HG03025 (cell line): ENCODE results near the gene PARD3B.
A peak's percentile ranks its signal among the peaks of the same experiment; 100 is the strongest.

ENCODE experiments used
- ATAC-seq: cut with Tn5 transposase; IDR thresholded peaks from one replicate; pipeline ENCODE4 v1.9.1; 2021; ENCODE audit warnings: mild to moderate bottlenecking, moderate library complexity; ENCODE audit not compliant: unreplicated experiment, low FRiP score

PARD3B gene, protein sequence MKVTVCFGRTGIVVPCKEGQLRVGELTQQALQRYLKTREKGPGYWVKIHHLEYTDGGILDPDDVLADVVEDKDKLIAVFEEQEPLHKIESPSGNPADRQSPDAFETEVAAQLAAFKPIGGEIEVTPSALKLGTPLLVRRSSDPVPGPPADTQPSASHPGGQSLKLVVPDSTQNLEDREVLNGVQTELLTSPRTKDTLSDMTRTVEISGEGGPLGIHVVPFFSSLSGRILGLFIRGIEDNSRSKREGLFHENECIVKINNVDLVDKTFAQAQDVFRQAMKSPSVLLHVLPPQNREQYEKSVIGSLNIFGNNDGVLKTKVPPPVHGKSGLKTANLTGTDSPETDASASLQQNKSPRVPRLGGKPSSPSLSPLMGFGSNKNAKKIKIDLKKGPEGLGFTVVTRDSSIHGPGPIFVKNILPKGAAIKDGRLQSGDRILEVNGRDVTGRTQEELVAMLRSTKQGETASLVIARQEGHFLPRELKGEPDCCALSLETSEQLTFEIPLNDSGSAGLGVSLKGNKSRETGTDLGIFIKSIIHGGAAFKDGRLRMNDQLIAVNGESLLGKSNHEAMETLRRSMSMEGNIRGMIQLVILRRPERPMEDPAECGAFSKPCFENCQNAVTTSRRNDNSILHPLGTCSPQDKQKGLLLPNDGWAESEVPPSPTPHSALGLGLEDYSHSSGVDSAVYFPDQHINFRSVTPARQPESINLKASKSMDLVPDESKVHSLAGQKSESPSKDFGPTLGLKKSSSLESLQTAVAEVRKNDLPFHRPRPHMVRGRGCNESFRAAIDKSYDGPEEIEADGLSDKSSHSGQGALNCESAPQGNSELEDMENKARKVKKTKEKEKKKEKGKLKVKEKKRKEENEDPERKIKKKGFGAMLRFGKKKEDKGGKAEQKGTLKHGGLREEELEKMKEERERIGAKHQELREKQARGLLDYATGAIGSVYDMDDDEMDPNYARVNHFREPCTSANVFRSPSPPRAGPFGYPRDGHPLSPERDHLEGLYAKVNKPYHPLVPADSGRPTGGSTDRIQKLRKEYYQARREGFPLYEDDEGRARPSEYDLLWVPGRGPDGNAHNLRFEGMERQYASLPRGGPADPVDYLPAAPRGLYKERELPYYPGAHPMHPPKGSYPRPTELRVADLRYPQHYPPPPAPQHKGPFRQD (N-terminal part only)

GRCh38 chr2:204544961-204545860 is at the start of gene PARD3B:
PARD3B (plus strand) TSS chr2:204545475; CDS start chr2:204546000, 525 bp downstream.
- ATAC-seq, result peak; percentile 58

GRCh38 chr2:204496779-204497178 is 48.5 kb upstream of the PARD3B start:
- ATAC-seq, result no peak

- ATAC-seq, result no peak
These were observed 47.4 kb upstream of the PARD3B start for GRCh38 chr2:204497855-204498254.

GRCh38 chr2:204498291-204498690 is 47.0 kb upstream of the PARD3B start:
- no peak for ATAC-seq

GRCh38 chr2:204503869-204504268 is 41.4 kb upstream of the PARD3B start:
- ATAC-seq, result no peak

DNA sequence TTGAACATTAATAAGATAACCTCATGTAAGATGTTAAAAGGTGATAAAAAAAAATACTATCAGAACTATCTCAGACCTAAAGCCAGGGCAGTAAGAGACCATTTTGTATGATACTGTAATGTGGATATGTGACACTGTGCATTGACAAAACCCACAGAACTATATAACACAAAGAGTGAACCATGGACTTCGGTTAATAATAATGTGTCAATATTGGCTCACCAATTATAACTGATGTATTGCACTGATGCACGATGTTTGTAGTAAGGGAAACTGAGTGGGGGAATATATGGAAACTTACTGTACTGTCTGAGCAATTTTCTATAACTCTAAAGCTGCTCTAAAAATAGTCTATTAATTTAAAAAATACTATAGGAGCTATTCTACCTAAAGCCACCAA is 40.7 kb upstream of the PARD3B start:
- no peak for ATAC-seq

DNA sequence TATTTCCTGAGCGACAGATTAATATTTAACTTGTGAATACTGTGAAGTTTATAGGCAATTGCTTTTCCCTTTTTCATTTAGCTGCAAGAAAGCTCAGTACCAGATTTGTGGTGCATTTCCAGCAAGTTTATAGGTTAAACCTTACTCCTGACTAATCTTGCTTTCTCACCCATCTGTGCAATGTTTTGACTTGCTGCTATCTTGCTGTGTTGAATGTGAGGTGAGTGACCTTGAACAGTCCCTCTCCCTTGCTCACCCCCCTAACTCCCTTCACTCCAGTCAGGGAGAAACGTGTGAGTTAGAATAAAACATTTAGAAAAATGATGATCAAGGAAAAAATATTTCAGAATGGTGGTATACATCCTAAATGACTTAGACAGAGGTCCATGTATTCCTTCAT is 39.8 kb upstream of the PARD3B start:
- ATAC-seq, result no peak

DNA sequence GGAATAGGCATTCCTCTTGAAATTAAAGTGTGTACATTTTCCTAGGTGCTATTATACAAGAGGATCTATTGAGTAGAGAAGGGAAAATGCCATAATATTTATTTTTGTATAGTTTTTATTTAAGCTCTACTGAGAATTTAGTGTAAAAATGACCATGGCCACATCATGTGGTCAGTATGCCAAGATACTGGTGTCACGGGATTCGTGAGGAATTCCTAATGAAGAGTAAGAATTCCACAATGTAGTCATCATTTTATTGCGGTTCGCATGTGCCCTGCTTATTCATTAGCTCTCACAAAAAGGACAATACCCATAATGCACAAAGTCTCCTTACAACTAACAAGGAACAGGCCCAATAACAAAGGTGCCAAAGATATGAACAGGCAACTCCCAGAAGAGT is 39.3 kb upstream of the PARD3B start:
- no peak for ATAC-seq

- ATAC-seq, result no peak
These were observed 37.6 kb upstream of the PARD3B start for GRCh38 chr2:204507636-204508035.

DNA sequence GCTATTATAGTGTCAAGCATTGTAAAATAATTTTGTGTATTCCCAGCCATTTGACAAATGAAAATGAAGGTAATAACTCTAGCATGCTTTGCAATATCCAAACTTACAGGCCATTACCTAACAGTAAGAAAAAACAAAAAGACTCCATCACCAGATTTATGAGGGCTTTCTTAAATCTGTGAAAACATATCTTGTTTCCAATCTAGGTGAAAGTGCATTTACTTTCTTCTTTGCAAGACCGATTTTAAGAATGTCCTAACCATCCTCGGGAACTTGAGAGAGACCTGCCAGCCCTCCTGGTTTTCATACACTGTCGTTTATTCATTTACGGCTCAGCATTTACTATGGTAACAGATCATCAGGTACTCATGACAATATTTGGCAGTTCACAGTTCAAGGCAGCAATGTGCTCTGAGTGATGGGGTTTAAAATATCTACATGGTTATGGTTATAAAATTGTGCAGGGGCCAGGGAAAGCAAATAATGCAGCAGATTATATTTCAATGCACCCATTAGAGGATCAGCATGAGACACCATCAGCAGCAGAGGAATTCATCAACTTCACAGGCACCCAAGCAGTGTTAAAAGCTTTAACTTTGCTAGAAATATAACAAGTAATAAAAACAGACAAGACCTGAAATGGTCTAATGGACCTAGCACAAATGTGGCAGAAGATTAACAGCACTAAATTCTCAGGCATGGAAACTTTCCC is 34.4 kb upstream of the PARD3B start:
- no peak for ATAC-seq

DNA sequence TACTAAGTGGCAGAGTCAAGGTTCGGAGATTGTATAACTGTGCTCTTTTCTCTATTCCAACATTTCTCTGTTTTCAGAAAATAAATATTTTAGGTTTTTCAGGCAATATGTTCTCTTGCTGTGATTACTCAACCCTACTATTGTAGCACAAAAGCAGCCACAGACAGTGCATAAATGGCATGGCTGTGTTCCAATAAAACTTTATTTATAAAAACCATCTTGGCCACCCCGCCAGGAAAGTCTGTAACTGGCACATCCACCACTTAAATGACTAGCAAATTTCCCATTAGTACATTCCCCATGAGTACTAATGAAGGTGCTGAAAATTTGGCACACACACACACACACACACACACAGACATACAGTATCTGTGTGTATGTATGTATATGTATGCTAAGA is 30.8 kb upstream of the PARD3B start:
- ATAC-seq, result no peak

GRCh38 chr2:204515416-204515815 is 29.9 kb upstream of the PARD3B start:
- ATAC-seq, result no peak

DNA sequence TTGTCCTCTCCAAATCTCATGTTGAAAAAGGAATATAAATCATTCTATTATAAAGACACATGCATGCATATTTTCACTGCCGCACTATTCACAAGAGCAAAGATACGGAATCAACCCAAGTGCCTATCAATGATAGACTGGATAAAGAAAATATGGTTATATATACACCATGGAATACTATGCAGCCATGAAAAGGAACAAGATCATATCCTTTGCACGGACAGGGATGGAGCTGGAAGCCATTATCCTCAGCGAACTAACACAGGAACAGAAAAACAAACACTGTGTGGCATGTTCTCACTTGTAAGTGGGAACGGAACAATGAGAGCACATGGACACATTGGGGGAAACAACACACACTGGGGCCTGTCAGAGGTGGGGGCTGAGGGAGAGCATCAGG is 28.1 kb upstream of the PARD3B start:
- no peak for ATAC-seq

- no peak for ATAC-seq
These were observed 15.3 kb upstream of the PARD3B start for GRCh38 chr2:204529795-204530463.

- ATAC-seq, result no peak
These were observed 14.8 kb upstream of the PARD3B start for GRCh38 chr2:204530464-204530805.

- ATAC-seq, result no peak
These were observed 11.5 kb upstream of the PARD3B start for GRCh38 chr2:204533629-204534370.

DNA sequence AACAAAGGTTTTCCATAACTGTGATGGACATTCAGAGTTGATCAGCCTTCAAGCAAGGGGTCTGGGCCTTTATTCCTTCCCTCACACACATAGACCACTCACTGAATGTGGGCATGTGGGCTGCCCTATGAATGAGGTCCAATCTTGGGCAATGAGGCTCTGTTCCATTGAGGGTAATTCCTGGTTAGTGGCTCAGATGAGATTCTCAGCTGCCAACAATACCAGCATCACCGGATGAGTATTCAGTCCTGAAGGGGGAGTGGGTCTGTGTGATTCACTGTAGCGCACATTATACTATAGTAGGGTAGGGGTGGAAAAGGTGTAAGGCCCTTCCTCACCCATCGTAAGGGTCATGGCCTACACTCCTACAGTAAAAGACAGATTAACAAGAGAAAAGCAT is 9.9 kb upstream of the PARD3B start:
- ATAC-seq, result no peak

GRCh38 chr2:204535764-204536163 is 9.5 kb upstream of the PARD3B start:
- no peak for ATAC-seq
